Right lobe of liver (tissue), 4 donors: ENCODE results near the gene FER1L5.
"Not testable (repeated sequence)": the region's sequence is repeated elsewhere in the genome, so short reads cannot be mapped to it uniquely, and the experiment has no call there.

Experiments
- CTCF ChIP-seq, 4 donors: fragments of 200-600 bp in 3 of 4; fragments of 450-650 bp in 1 of 4; IDR thresholded peaks; one replicate each; pipeline versions ENCODE4 v1.5.1 to v1.8.0; 2016 to 2022; ENCODE audit warnings: antibody characterized with exemption in 4 of 4, mild to moderate bottlenecking in 2 of 4
- POLR2A ChIP-seq: fragments of 450-650 bp; IDR thresholded peaks from one replicate; pipeline ENCODE4 v1.6.1; 2017; ENCODE audit warnings: antibody characterized with exemption, mild to moderate bottlenecking
- donor health status: DM: no; HTN: no; CAD: no.
- donor health status: DM: no; HTN: no; CAD: no.
- donor health status: DM: no; HTN: yes; CAD: no.

- TF ChIP-seq CTCF (IDR thresholded peaks at IDR 0.05); POLR2A: not testable (repeated sequence)
These were observed 23.2 kb downstream of the FER1L5 start for GRCh38 chr2:96665717-96666116.
